Spinal cord (tissue), 10 donors: Measurements from ENCODE around the gene F8A2. TPM values are rescaled to one million over a fixed set of nuclear protein-coding genes. Genes with fewer than 3 reads are reported as not detected.
"Not testable (repeated sequence)": the region's sequence is repeated elsewhere in the genome, so short reads cannot be mapped to it uniquely, and the experiment has no call there.

Experiments
- DNase-seq, 6 donors: peaks; one replicate each; pipeline versions ENCODE4 v3.0.0 to v3.0.0-alpha.2; 2013 to 2015; ENCODE audit warnings: low spot score in 6 of 6, low read depth in 4 of 6
- H3K27ac ChIP-seq: one replicate; pipeline ENCODE4 v1.5.1; 2013; ENCODE audit warnings: low read depth, low read length, control low read depth
- H3K27me3 ChIP-seq: one replicate; pipeline ENCODE4 v1.6.1; 2013; ENCODE audit warnings: low read length; ENCODE audit not compliant: control insufficient read depth, insufficient read depth
- H3K36me3 ChIP-seq: one replicate; pipeline ENCODE4 v1.6.1; 2013; ENCODE audit warnings: low read length; ENCODE audit not compliant: control insufficient read depth, insufficient read depth
- H3K4me1 ChIP-seq: one replicate; pipeline ENCODE4 v1.6.1; 2013; ENCODE audit warnings: low read length; ENCODE audit not compliant: control insufficient read depth, insufficient read depth
- H3K4me3 ChIP-seq: one replicate; pipeline ENCODE4 v1.5.1; 2013; ENCODE audit warnings: low read depth, low read length, control low read depth
- H3K9me3 ChIP-seq: one replicate; pipeline ENCODE4 v1.6.1; 2013; ENCODE audit warnings: low read length; ENCODE audit not compliant: control insufficient read depth, insufficient read depth
- WGBS: methylation state at CpG from one replicate; pipeline ENCODE4 v1.1.5; 2013; ENCODE audit warnings: missing lambda C conversion rate; ENCODE audit not compliant: insufficient coverage; 5-methylcytosine and 5-hydroxymethylcytosine counted together
- polyA plus RNA-seq, 2 donors: library from polyadenylated mRNA; unstranded; fragments of 120-200 nt; gene quantifications; one replicate each; pipeline ENCODE4 v1.2.1, GENCODE V29; 2013; ENCODE audit not compliant: insufficient read length in 2 of 2
- small RNA-seq: library from RNA; depleted of rRNA; stranded (forward); fragments of <200 nt; gene quantifications from one replicate; pipeline ENCODE3, GENCODE V24; 2014; ENCODE audit warnings: low replicate concordance
- total RNA-seq, 2 donors: library from RNA; depleted of rRNA in 1 of 2; stranded (reverse); fragments of 120-200 nt in 1 of 2; fragments of >200 nt in 1 of 2; gene quantifications; one replicate each; pipeline versions ENCODE4 v1.2.3 to v1.2.4, GENCODE V29; 2013 to 2014
- donor health status: healthy.

F8A2 gene
- total and polyA plus RNA-seq, 4 donors, result not detected

GRCh38 chrX:155382529-155382967, 653 bp downstream of the F8A2 start:
- not testable (repeated sequence) for H3K27ac ChIP-seq, H3K27me3 ChIP-seq, DNase-seq, H3K9me3 ChIP-seq, H3K36me3 ChIP-seq, H3K4me3 ChIP-seq, H3K4me1 ChIP-seq
- WGBS, result no CpG with 5 or more reads among the region's 64 CpGs

GRCh38 chrX:155389634-155390033, 7.7 kb downstream of the F8A2 start:
- H3K27ac ChIP-seq, result no peak overlapping the region
- peaks cover 4% of the 10 kb centered on the region for H3K9me3 ChIP-seq
- WGBS, result 90% methylated on average over 8 of the region's 8 CpGs
- H3K4me3 ChIP-seq, result no peak overlapping the region
- H3K4me1 ChIP-seq, result no peaks in the 10 kb centered on the region
- H3K27me3 ChIP-seq, result no peaks in the 10 kb centered on the region
- no peaks in the 10 kb centered on the region for H3K36me3 ChIP-seq
- DNase-seq, result no peak

GRCh38 chrX:155394747-155395276, 12.9 kb downstream of the F8A2 start:
- not testable (repeated sequence) for H3K4me3 ChIP-seq, H3K27me3 ChIP-seq, H3K36me3 ChIP-seq, H3K9me3 ChIP-seq, H3K27ac ChIP-seq, DNase-seq, H3K4me1 ChIP-seq
- whole genome bisulfite sequencing, result 80% methylated on average over 1 of the region's 7 CpGs

GRCh38 chrX:155406429-155406828, 24.5 kb downstream of the F8A2 start:
- no peak for DNase-seq
- WGBS, result no CpG with 5 or more reads among the region's 2 CpGs
- Histone ChIP-seq H3K27ac (no peak overlapping the region), H3K36me3 (no peaks in the 10 kb centered on the region), H3K9me3 (peaks cover 8% of the 10 kb centered on the region), H3K4me1 (no peaks in the 10 kb centered on the region), H3K4me3 (no peak overlapping the region), H3K27me3 (no peaks in the 10 kb centered on the region)

- WGBS, result no CpG with 5 or more reads among the region's 1 CpG
These were observed 35.9 kb downstream of the F8A2 start for GRCh38 chrX:155417769-155418168.

More at GRCh38 chrX:155417769-155418168, 35.9 kb downstream of the F8A2 start:
- no peaks in the 10 kb centered on the region for H3K4me1 ChIP-seq
- no peaks in the 10 kb centered on the region for H3K36me3 ChIP-seq
- no peak for DNase-seq
- no peak overlapping the region for H3K27ac ChIP-seq
- H3K27me3 ChIP-seq, result no peaks in the 10 kb centered on the region
- H3K4me3 ChIP-seq, result no peak overlapping the region
- no peaks in the 10 kb centered on the region for H3K9me3 ChIP-seq

Small RNA genes lying within 50 kb of the gene (small RNA-seq; reads per million reads assigned to genes)
- not detected for gene MIR1184-2

Other genes with a start within 250 kb of the F8A2 start
- 100 to 1,000 TPM in 1 of 2 donors, 10 to 100 TPM in 1; 81.5 to 142 TPM for gene VBP1, start 165.6 kb upstream of the F8A2 start, total RNA-seq
- gene VBP1, start 165.6 kb upstream of the F8A2 start, polyA plus RNA-seq, result 100 to 1,000 TPM; 123 to 158 TPM
- gene RAB39B, start 117.6 kb upstream of the F8A2 start, total RNA-seq, result 10 to 100 TPM in 1 of 2 donors, 1 to 10 TPM in 1; 5.7 to 21.7 TPM
- gene RAB39B, start 117.6 kb upstream of the F8A2 start, polyA plus RNA-seq, result 10 to 100 TPM; 17.1 to 22.6 TPM
- 10 to 100 TPM; 10.1 to 10.2 TPM for gene CLIC2, start 47.5 kb upstream of the F8A2 start, total RNA-seq
- 1 to 10 TPM; 3.6 to 4.7 TPM for gene CLIC2, start 47.5 kb upstream of the F8A2 start, polyA plus RNA-seq
- gene F8A3, start 76.5 kb downstream of the F8A2 start, total RNA-seq, result 1 to 10 TPM in 1 of 2 donors, under 1 TPM in 1; 0.88 to 2.4 TPM
- 1 to 10 TPM; 5.8 to 7.8 TPM for gene F8A3, start 76.5 kb downstream of the F8A2 start, polyA plus RNA-seq
- 1 to 10 TPM; 2.2 to 5.0 TPM for gene SPRY3, start 230.5 kb downstream of the F8A2 start, total RNA-seq
- gene SPRY3, start 230.5 kb downstream of the F8A2 start, polyA plus RNA-seq, result 1 to 10 TPM; 5.3 to 5.5 TPM
- gene TMLHE, start 230.9 kb downstream of the F8A2 start, total RNA-seq, result 10 to 100 TPM; 22.9 to 29.3 TPM
- 10 to 100 TPM; 14.5 to 20.7 TPM for gene TMLHE, start 230.9 kb downstream of the F8A2 start, polyA plus RNA-seq